ENCODE data around the gene PCDH9. TPM values are rescaled to one million over a fixed set of nuclear protein-coding genes. Genes with fewer than 3 reads are reported as not detected.
"Not testable (repeated sequence)": the region's sequence is repeated elsewhere in the genome, so short reads cannot be mapped to it uniquely, and the experiment has no call there.

Gene PCDH9
- total RNA-seq, 1 donor from 2014 or later: 1.7 TPM

DNA sequence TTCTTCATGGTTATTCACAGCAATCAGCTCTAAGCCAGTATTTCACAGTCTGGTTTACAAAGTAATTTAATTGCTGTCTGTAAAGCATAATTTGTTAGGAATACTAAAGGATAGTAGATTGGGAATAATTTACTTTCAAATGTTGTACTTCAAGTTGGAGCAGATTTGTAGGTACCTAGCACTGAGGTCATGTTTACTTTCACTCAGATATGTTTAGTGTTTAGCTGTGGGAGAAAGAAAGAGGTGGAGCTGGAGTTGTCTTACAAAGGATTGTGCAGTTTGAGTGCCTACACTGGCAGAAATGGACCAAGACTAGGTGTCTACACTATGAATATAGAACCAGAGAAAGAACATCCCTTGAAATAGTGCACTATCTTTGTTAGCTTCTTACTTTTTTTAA lies 464.6 kb downstream of the PCDH9 start:
- Mint-ChIP-seq H3K27ac (no peak overlapping the region), H3K4me3 (ENCODE audit: low read depth) (no peak overlapping the region), H3K36me3 (ENCODE audit: insufficient read depth) (peaks cover 5% of the 10 kb centered on the region), H3K27me3 (no peaks in the 10 kb centered on the region), H3K9me3 (ENCODE audit: low read depth) (peaks cover 14% of the 10 kb centered on the region), H3K4me1 (ENCODE audit: low read depth) (peaks cover 4% of the 10 kb centered on the region)
- no peak for DNase-seq (ENCODE audit: low spot score, unreplicated experiment)
- TF ChIP-seq CTCF (IDR thresholded peaks at IDR 0.05; ENCODE audit: unreplicated experiment): no peak

- not testable (repeated sequence) for H3K36me3 Mint-ChIP-seq (ENCODE audit: insufficient read depth); H3K4me1 Mint-ChIP-seq (ENCODE audit: low read depth); DNase-seq (ENCODE audit: low spot score, unreplicated experiment); H3K27me3 Mint-ChIP-seq; H3K27ac Mint-ChIP-seq; H3K4me3 Mint-ChIP-seq (ENCODE audit: low read depth)
- peaks cover 22% of the 10 kb centered on the region for H3K9me3 Mint-ChIP-seq (ENCODE audit: low read depth)
Observed at GRCh38 chr13:66760678-66761077, 469.5 kb downstream of the PCDH9 start.

GRCh38 chr13:66759919-66760318 lies 470.2 kb downstream of the PCDH9 start:
- Mint-ChIP-seq H3K4me1 (ENCODE audit: low read depth) (no peaks in the 10 kb centered on the region), H3K9me3 (ENCODE audit: low read depth) (peaks cover 20% of the 10 kb centered on the region), H3K27me3 (no peaks in the 10 kb centered on the region), H3K4me3 (ENCODE audit: low read depth) (no peak overlapping the region), H3K27ac (no peak overlapping the region), H3K36me3 (ENCODE audit: insufficient read depth) (peaks cover 5% of the 10 kb centered on the region)
- no peak for TF ChIP-seq CTCF (IDR thresholded peaks at IDR 0.05; ENCODE audit: unreplicated experiment)
- no peak for DNase-seq (ENCODE audit: low spot score, unreplicated experiment)

GRCh38 chr13:66751691-66752090 lies 478.4 kb downstream of the PCDH9 start:
- no peaks in the 10 kb centered on the region for H3K27me3 Mint-ChIP-seq
- no peak for TF ChIP-seq CTCF (IDR thresholded peaks at IDR 0.05; ENCODE audit: unreplicated experiment)
- no peak overlapping the region for H3K27ac Mint-ChIP-seq
- no peaks in the 10 kb centered on the region for H3K4me1 Mint-ChIP-seq (ENCODE audit: low read depth)
- no peak for DNase-seq (ENCODE audit: low spot score, unreplicated experiment)
- no peaks in the 10 kb centered on the region for H3K36me3 Mint-ChIP-seq (ENCODE audit: insufficient read depth)
- no peaks in the 10 kb centered on the region for H3K9me3 Mint-ChIP-seq (ENCODE audit: low read depth)
- H3K4me3 Mint-ChIP-seq (ENCODE audit: low read depth): no peak overlapping the region

DNA sequence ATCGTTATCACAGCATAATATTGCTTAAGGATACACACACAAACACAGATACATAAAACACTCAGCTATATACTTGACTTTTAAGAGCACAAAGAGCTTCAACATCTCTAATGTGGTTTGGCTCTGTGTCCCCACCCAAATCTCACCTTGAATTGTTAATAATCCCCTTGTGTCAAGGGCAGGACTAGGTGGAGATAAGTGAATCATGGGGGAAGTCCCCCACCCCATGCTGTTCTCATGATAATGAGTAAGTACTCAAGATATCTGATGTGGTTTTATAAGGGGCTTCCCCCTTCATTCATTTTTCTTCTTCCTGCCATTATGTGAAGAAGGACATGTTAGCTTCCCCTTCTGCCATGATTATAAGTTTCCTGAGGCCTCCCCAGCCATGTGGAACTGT lies 481.4 kb downstream of the PCDH9 start:
- no peak for DNase-seq (ENCODE audit: low spot score, unreplicated experiment)
- no peak for TF ChIP-seq CTCF (IDR thresholded peaks at IDR 0.05; ENCODE audit: unreplicated experiment)
- H3K9me3 Mint-ChIP-seq (ENCODE audit: low read depth): no peaks in the 10 kb centered on the region
- H3K4me1 Mint-ChIP-seq (ENCODE audit: low read depth): peaks cover 2% of the 10 kb centered on the region
- no peak overlapping the region for H3K4me3 Mint-ChIP-seq (ENCODE audit: low read depth)
- no peaks in the 10 kb centered on the region for H3K27me3 Mint-ChIP-seq
- H3K27ac Mint-ChIP-seq: no peak overlapping the region
- H3K36me3 Mint-ChIP-seq (ENCODE audit: insufficient read depth): no peaks in the 10 kb centered on the region

DNA sequence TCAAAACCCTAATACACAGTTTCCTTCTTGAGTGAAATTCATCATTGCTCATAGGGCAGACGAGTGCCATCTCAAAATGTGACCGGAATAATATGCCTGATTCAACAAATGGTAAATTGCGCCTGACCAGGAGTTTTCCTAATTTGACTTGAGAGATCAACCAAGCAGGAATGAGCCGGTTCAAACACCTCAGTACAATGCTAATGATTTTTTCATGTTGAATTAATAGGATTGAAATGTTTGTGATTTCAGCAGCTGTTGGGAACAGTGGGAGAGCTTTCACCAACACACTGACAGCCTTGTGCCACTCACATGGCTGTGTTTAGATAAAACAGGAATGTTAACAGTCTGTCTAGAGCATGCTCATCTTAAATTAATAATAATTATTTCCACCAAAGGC lies 484.8 kb downstream of the PCDH9 start:
- TF ChIP-seq CTCF (IDR thresholded peaks at IDR 0.05; ENCODE audit: unreplicated experiment): no peak
- DNase-seq (ENCODE audit: low spot score, unreplicated experiment): no peak
- H3K4me3 Mint-ChIP-seq (ENCODE audit: low read depth): no peak overlapping the region
- no peaks in the 10 kb centered on the region for H3K36me3 Mint-ChIP-seq (ENCODE audit: insufficient read depth)
- H3K4me1 Mint-ChIP-seq (ENCODE audit: low read depth): peaks cover 2% of the 10 kb centered on the region
- no peaks in the 10 kb centered on the region for H3K9me3 Mint-ChIP-seq (ENCODE audit: low read depth)
- H3K27me3 Mint-ChIP-seq: no peaks in the 10 kb centered on the region
- no peak overlapping the region for H3K27ac Mint-ChIP-seq
